Activated naive CD8-positive, alpha-beta T cell treated with anti-CD3 and anti-CD28 coated beads, Interleukin-2, amount 50 U/mL, for 24 hours (primary cell): Measurements from ENCODE around the gene ADIG.
A peak's percentile ranks its signal among the peaks of the same experiment; 100 is the strongest.

Experiments
- ATAC-seq: fragments of 150-1000 bp; cut with Tn5 transposase; one replicate; pipeline ENCODE4 v1.10.0; 2021
- DNase-seq: peaks from one replicate; pipeline ENCODE4 v3.0.0; 2021
- H3K27ac Mint-ChIP-seq: one replicate; pipeline ENCODE4 v1.8.0; 2021; ENCODE audit warnings: mild to moderate bottlenecking, mixed read lengths
- H3K27me3 Mint-ChIP-seq: one replicate; pipeline ENCODE4 v1.8.0; 2021; ENCODE audit warnings: mixed read lengths
- H3K36me3 Mint-ChIP-seq: one replicate; pipeline ENCODE4 v1.8.0; 2021; ENCODE audit warnings: low read depth, mixed read lengths
- H3K4me1 Mint-ChIP-seq: one replicate; pipeline ENCODE4 v1.8.0; 2021; ENCODE audit warnings: mixed read lengths
- H3K4me3 Mint-ChIP-seq: one replicate; pipeline ENCODE4 v1.8.0; 2021; ENCODE audit warnings: mild to moderate bottlenecking, moderate library complexity, mixed read lengths
- H3K9me3 Mint-ChIP-seq: one replicate; pipeline ENCODE4 v1.8.0; 2021; ENCODE audit warnings: mixed read lengths

ADIG gene

DNA sequence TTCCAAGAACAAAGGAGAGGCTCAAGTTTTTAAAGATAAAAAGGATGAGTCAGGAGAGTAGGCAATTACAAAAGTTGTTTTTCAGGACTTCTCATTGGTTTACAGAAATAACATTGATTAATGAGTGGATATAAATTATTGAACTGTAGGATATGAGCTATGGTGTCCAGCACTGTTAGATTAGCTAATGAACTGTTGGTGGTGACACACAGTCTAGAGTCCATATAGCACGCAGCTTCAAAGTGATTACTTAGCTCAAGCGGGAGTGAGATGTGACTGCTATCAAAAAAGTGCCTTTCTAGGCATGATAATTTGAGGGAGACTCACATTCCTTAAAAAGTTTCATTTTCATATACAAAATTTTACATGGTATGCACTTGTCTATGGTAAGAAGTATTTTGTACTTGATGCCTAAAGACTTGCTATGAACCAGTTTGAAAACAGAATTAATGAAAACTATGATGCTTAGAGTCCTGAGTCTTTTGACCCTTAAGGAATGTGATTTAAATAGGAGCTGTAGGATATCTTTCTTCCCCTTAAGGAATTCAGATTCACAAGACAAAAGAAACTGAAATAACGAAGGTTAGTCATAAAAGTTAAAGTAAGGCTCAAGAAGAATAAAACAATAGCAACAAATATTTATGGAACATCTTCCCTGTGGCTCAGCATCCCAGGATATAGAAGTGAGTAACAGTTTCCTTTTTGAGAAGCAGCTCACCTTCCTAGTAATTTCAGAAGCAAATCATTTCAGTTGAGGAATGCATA lies 22.2 kb upstream of the ADIG start:
- no peaks in the 10 kb centered on the region for H3K4me1 Mint-ChIP-seq
- no peak for ATAC-seq
- peaks cover 33% of the 10 kb centered on the region for H3K36me3 Mint-ChIP-seq
- H3K9me3 Mint-ChIP-seq, result no peaks in the 10 kb centered on the region
- no peaks in the 10 kb centered on the region for H3K27me3 Mint-ChIP-seq
- H3K27ac Mint-ChIP-seq, result no peak overlapping the region
- no peak for DNase-seq
- H3K4me3 Mint-ChIP-seq, result no peak overlapping the region

DNA sequence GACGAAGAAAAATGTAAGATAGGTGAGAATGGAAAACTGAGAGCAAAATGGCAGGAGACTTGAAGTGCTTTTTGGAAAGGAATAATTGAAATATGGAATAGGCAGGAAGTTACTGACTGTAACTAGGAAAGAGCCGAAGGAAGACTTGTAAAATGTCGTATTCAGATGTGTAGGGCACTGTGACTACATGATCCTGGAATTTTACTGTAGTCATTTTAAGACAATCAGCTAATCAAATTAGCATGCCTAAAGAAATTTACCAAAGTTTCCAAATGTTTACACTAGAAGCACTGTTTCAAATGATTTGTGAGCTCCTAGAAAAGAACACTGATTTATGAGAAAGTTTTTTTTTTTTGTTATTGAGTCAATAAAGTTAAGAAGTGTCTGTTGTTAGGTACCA lies 21.2 kb upstream of the ADIG start:
- H3K9me3 Mint-ChIP-seq, result no peaks in the 10 kb centered on the region
- H3K27me3 Mint-ChIP-seq, result no peaks in the 10 kb centered on the region
- DNase-seq, result no peak
- no peak overlapping the region for H3K27ac Mint-ChIP-seq
- peaks cover 25% of the 10 kb centered on the region for H3K36me3 Mint-ChIP-seq
- no peaks in the 10 kb centered on the region for H3K4me1 Mint-ChIP-seq
- H3K4me3 Mint-ChIP-seq, result no peak overlapping the region
- ATAC-seq, result no peak

DNA sequence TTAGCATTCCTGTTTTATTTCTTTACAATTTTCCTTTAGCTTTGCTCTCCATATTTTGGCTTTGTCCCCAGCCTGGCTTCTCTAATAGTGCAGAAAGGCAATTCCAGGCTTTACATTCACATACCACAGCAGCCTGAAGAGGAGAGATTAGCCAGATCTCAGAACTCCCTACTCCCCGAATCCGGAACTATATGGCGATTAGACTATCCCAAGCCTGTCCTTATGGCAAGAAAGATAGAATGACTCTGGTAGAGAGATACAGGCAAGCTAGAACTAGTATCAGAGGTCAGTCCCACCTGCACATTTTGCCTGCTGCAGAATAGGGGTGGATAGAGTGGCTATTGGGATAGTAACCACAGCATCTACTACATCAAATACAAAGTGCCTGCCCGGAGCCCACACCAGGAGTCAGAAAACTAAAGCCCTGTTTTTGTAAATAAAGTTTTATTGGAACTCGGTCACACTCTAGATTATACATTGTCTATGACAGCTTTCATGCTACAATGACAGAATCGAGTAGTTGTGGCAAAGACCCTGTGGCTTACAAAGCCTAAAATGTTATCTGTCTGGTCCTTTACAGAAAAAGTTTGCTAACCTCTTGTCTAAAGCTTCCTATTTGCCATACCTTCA lies 17.1 kb upstream of the ADIG start:
- Mint-ChIP-seq H3K27ac (no peak overlapping the region), H3K27me3 (no peaks in the 10 kb centered on the region), H3K4me3 (no peak overlapping the region), H3K9me3 (no peaks in the 10 kb centered on the region), H3K4me1 (no peaks in the 10 kb centered on the region), H3K36me3 (peaks cover 13% of the 10 kb centered on the region)
- ATAC-seq, result no peak
- DNase-seq, result no peak

DNA sequence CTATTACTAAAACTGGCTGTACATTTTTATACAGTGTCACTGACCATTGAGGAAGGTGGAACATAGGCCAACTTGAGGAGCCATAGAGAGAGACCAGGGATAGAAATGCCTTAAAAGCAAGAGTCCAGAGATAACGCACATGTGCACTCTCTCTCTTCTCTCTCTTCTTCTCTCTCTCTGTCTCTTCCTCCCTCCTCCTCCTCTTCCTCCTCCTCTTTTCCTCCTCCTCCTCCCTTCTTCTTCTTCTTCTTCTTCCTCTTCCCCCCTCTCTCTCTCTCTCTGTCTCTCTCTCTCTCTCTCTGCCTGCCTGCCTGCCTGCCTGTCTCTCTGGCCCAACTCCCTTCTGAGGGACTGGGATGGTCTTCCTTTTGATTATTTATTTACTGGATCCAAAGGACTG lies 16.3 kb upstream of the ADIG start:
- H3K4me1 Mint-ChIP-seq, result no peaks in the 10 kb centered on the region
- peaks cover 8% of the 10 kb centered on the region for H3K36me3 Mint-ChIP-seq
- H3K27ac Mint-ChIP-seq, result no peak overlapping the region
- H3K27me3 Mint-ChIP-seq, result no peaks in the 10 kb centered on the region
- ATAC-seq (no peak), DNase-seq (no peak)
- no peaks in the 10 kb centered on the region for H3K9me3 Mint-ChIP-seq
- no peak overlapping the region for H3K4me3 Mint-ChIP-seq

DNA sequence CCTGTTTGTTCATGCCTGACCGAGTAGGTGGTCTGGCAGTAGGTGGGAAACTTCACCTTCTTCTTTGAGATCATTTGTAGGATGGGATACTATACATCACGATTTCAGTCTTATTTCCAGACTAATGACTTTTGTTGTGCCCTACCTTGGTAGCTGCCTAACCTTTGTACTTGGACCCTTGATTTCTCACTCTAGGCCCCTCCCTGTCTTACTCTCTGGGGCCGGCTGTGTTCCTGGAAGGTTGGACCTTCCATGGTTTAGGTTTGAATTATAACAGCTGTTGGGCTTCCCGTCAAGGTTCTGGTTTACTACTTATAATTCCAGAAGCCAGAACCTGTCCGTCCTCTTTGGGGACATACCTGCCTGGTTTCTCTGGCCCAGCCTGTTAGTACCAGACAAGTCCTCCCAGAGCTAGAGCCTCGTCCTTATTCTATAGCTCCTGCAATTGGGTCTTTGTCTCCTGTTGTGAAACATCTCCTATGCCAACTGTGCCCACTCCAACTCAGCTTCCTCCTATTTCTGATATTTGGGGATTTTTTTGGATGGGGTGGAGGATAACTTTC lies 14.9 kb upstream of the ADIG start:
- Mint-ChIP-seq H3K4me3 (no peak overlapping the region), H3K36me3 (peaks cover 17% of the 10 kb centered on the region), H3K4me1 (no peaks in the 10 kb centered on the region), H3K27me3 (no peaks in the 10 kb centered on the region), H3K9me3 (no peaks in the 10 kb centered on the region), H3K27ac (no peak overlapping the region)
- no peak for ATAC-seq
- no peak for DNase-seq

DNA sequence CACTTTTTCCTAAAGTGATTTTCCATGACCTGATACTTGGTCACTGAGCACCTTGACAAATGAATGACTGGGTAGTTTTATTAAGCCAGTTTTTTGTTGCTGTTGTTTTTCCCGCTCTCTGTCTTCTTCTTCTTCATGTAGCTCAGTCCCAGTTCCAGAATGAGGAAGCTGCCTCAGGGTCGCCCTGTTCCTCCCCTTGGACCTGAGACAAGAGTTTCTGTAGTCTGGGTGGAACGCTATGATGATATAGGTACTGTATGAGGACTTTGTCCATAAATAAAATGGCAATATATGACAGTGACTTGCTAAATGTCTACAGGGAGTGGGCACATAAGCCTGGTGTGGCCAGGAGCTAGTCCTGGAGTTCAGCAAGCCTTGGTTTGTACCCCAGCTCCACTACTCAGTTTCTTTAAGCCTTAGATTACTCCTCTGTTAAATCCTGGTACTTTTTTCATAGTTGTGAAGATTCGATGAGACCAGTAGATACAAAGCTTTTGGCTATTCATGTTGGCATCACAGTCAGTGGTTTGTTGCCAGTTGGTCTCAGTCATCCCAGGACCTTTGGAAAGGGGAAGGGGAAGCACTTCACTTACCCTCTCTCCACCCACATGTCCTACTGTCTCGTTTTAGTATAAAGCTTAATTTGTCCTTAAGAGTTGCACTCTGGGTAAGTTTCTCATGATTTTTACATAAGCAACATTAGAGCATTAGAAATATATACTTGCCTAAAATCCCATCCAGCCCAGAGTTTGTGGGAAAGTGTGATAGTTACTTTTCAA lies 11.1 kb upstream of the ADIG start:
- H3K36me3 Mint-ChIP-seq, result peaks cover 18% of the 10 kb centered on the region
- DNase-seq (no peak), ATAC-seq (no peak)
- H3K27me3 Mint-ChIP-seq, result no peaks in the 10 kb centered on the region
- H3K9me3 Mint-ChIP-seq, result no peaks in the 10 kb centered on the region
- H3K4me3 Mint-ChIP-seq, result no peak overlapping the region
- H3K4me1 Mint-ChIP-seq, result no peaks in the 10 kb centered on the region
- peak overlapping the region; percentile 6 for H3K27ac Mint-ChIP-seq

DNA sequence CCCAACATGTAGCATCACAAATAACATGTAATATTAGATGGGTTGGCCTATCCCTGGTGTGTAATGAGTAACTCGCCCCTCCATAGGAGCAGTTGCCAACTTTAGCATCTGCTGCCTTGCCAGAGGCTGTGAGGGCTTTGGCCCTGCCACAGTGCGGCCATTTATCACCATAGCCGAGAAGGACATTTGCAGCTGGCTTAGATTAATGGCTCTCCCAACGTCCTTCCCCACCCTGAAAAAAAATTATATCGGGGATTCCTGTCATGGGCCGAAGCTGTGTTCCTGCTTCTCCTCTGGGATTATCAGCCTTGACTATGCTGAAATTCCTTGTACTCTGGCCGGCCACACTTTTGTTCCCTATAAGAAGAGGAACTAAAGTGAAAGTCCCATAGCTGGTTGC lies 7.6 kb upstream of the ADIG start:
- no peak overlapping the region for H3K4me3 Mint-ChIP-seq
- DNase-seq (no peak), ATAC-seq (no peak)
- H3K9me3 Mint-ChIP-seq, result no peaks in the 10 kb centered on the region
- peaks cover 19% of the 10 kb centered on the region for H3K36me3 Mint-ChIP-seq
- H3K4me1 Mint-ChIP-seq, result no peaks in the 10 kb centered on the region
- H3K27me3 Mint-ChIP-seq, result no peaks in the 10 kb centered on the region
- H3K27ac Mint-ChIP-seq, result no peak overlapping the region

DNA sequence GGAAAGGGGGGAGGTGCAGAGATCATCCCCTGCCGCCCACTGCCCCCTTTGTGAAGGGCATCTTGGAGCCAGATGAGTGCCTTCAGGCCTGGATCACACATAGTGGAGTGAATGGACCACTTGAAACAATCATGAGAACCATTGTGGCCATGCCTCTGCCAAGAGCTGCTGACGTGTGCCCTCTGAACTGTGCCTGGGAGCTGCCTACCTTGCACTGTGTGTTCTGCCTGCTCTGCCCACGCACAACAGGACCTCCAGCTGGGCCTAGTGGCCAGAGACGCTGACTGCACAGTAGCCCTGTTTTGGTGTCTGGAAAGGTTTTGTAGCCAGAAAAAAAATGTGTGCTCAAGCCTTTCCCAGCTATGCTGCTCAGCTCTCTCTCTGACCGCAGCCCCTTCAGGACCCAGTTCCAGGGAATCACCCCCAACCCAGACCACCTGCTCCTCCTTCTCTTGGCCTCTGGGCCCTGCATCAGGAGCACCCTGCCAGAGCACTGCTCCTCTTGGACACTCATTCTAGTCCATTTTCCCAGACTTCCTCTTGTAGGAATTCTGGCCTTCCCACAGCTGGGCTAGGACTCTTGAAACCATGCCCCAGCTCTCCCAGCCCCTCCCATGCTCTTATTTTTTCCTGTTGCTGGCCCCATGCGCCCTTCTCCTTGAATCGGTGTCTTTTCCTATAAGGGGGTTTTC lies 1.6 kb upstream of the ADIG start:
- Mint-ChIP-seq H3K4me3 (no peak overlapping the region), H3K4me1 (no peaks in the 10 kb centered on the region), H3K27ac (no peak overlapping the region), H3K36me3 (peaks cover 7% of the 10 kb centered on the region), H3K9me3 (no peaks in the 10 kb centered on the region), H3K27me3 (no peaks in the 10 kb centered on the region)
- ATAC-seq (no peak), DNase-seq (no peak)

DNA sequence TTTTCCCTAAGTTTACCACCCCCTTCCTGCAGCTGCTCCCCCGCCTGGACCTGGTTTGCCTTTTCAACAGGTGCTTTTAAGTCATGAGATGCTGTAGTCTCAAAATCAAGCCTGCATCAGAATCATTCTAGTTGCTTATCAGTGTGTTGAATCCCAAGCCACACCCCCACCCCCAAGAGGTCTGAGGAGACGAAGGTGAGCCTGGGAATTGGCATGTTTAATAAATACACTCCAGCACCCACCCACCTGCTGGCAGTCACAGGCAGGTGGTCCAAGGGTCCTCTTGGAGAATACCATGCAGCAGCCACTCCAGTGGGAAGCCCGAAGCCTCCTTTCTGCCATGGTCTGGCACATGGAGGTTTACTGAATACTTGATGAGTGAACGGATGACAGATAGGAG lies 1.1 kb upstream of the ADIG start:
- Mint-ChIP-seq H3K4me1 (no peaks in the 10 kb centered on the region), H3K27ac (no peak overlapping the region), H3K27me3 (no peaks in the 10 kb centered on the region), H3K9me3 (no peaks in the 10 kb centered on the region), H3K36me3 (peaks cover 1% of the 10 kb centered on the region), H3K4me3 (no peak overlapping the region)
- ATAC-seq, result no peak
- no peak for DNase-seq

DNA sequence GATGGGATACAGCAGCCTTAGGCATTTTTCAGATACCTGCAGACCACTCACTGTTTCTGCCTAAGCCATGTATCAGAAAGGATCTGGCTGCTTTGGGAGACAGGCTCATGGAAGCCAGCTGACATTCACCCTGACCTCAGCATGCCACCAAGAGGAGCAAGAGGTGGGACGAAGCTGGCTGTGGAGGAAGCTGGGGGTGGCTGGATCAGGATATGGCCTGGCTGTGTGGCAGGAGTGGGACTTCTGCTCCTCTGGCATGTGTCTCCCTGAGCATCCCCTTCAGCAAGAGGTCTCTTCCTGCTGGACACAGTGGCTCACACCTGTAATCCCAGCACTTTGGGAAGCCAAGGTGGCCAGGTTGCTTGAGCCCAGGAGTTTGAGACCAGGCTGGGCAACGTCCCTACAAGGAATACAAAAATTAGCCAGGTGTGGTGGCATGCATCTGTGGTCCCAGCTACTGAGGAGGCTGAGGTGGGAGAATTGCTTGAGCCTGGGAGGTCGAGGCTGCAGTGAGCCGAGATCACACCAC lies 897 bp downstream of the ADIG start:
- no peak for ATAC-seq

DNA sequence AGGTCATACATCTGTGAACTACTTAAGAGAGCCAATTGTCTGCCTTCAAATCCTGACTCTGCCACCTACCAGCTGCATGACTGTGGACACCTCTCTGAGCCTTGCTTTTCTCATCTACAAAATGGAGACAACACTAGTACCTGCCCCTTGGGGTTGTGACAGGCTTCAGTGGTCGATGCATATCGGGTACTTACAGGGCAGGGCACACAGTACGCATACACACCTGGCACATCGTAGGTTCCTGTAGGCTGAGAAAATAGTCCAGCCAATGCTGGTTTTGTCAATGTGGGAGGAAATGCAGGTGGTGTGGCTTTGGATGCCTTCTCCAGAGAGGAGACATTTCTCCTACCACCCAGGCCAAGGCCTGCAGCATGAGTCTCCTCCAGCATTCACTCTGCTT lies 2.3 kb downstream of the ADIG start:
- DNase-seq (no peak), ATAC-seq (no peak)
- H3K27me3 Mint-ChIP-seq, result no peaks in the 10 kb centered on the region
- H3K4me1 Mint-ChIP-seq, result no peaks in the 10 kb centered on the region
- H3K9me3 Mint-ChIP-seq, result no peaks in the 10 kb centered on the region
- no peak overlapping the region for H3K27ac Mint-ChIP-seq
- no peaks in the 10 kb centered on the region for H3K36me3 Mint-ChIP-seq
- no peak overlapping the region for H3K4me3 Mint-ChIP-seq

More for the DNA sequence above, 897 bp downstream of the ADIG start:
- no peak overlapping the region for H3K27ac Mint-ChIP-seq
- no peaks in the 10 kb centered on the region for H3K4me1 Mint-ChIP-seq
- H3K4me3 Mint-ChIP-seq, result no peak overlapping the region
- no peaks in the 10 kb centered on the region for H3K9me3 Mint-ChIP-seq
- H3K27me3 Mint-ChIP-seq, result no peaks in the 10 kb centered on the region
- no peak for DNase-seq
- no peaks in the 10 kb centered on the region for H3K36me3 Mint-ChIP-seq

DNA sequence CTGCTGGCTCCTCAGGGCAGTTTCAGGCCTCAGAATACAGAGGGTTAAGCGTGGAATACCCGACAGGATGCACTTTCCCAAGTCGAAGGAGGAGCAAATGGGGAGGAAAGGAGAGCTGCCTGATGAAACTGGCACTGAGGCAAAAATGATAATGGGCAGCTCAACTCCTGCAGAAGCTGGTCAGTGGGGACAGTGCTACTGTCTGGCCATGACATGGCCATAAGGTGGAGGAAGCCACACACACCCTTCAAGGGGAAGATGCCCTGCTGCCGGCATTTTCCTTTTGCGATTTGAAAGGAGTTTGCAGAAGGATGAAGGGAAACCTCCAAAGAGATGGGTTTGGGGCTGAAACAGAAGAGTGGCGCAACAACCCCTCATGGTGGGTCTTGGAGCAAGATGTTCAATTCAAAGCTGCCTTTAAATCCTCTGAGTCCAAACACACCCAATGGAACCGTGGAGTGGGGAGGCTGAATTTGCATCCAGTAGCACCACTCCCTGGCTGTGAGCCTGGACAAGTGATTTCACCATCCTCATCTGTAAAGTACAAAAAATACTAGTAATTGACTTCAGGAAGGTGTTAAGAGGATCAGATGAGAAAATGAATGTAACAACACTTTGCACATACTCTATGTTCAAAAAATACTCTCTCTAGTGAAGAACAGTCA lies 3.2 kb downstream of the ADIG start:
- no peaks in the 10 kb centered on the region for H3K36me3 Mint-ChIP-seq
- no peaks in the 10 kb centered on the region for H3K4me1 Mint-ChIP-seq
- H3K4me3 Mint-ChIP-seq, result no peak overlapping the region
- no peak for DNase-seq
- H3K27me3 Mint-ChIP-seq, result no peaks in the 10 kb centered on the region
- ATAC-seq, result no peak
- no peaks in the 10 kb centered on the region for H3K9me3 Mint-ChIP-seq
- H3K27ac Mint-ChIP-seq, result no peak overlapping the region

DNA sequence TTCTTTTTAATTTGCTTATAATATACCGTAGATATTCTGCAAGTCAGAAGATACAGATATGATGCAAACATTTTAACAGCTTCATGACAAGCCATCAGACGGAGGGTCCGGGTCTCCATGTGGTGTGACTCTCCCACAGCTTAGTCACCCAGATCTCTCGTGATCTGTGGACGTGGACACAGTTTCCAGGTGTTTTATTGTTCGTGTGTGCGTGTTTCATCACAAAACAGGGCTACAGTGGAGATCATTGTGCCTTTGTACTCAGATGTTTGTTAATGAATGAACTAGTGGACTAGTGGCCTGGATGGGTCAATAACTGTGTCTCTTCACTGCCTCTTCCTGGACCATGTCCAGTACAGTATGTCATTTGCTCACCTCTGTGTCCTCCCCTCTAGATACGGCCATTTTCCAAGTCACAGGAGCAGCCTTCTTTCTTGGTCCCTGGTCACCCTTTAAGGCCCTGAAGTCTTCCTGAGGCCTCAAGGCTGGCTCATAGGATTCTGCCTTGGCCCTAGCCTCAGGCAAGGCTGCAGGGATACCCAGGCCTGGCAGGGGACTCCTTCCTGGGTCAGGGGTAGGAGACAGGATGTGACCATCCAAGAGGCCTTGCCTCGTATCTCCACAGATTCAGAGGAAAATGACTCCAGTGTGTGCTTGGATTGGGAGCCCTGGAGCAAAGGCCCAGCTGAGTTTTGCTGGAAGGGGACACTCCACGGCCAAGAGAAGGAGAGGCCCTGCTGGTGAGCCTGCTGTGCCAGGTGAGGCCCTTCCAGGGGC lies 4.6 kb downstream of the ADIG start:
- Mint-ChIP-seq H3K36me3 (no peaks in the 10 kb centered on the region), H3K27ac (no peak overlapping the region), H3K9me3 (no peaks in the 10 kb centered on the region), H3K4me3 (no peak overlapping the region), H3K4me1 (no peaks in the 10 kb centered on the region), H3K27me3 (no peaks in the 10 kb centered on the region)
- no peak for DNase-seq
- no peak for ATAC-seq
